ENCODE measurements around the gene SMS.
"Not testable (repeated sequence)": the region's sequence is repeated elsewhere in the genome, so short reads cannot be mapped to it uniquely, and the experiment has no call there.

- not testable (repeated sequence) for TF ChIP-seq CTCF (conservative IDR thresholded peaks at IDR 0.05; ENCODE audit: low read length); EZH2phosphoT487 (IDR thresholded peaks at IDR 0.05; ENCODE audit: borderline replicate concordance, low read depth, low read length)
These were observed 10.0 kb downstream of the SMS start for GRCh38 chrX:21950557-21950956.

Measured in OCI-LY7 (cell line).